ENCODE results near the gene ECSCR.
"Not testable (repeated sequence)": the region's sequence is repeated elsewhere in the genome, so short reads cannot be mapped to it uniquely, and the experiment has no call there.

- TF ChIP-seq DPF2 (IDR thresholded peaks at IDR 0.05); CTCF (IDR thresholded peaks at IDR 0.05 in 2 of 3, conservative IDR thresholded peaks at IDR 0.05 in 1 of 3; ENCODE audit: control insufficient read depth in 2 of 3, extremely low read depth in 1 of 3, insufficient read depth in 1 of 3, low read depth in 3 of 3, low read length in 3 of 3); EP300 (IDR thresholded peaks at IDR 0.05; ENCODE audit: borderline replicate concordance in 1 of 2, control insufficient read depth in 1 of 2, low read depth in 2 of 2, low read length in 2 of 2); RB1 (IDR thresholded peaks at IDR 0.05; ENCODE audit: borderline replicate concordance); SUPT20H (IDR thresholded peaks at IDR 0.05; ENCODE audit: borderline replicate concordance, control insufficient read depth, low read depth, low read length); NRF1 (conservative IDR thresholded peaks at IDR 0.05; ENCODE audit: low read depth, low read length); NKRF (conservative IDR thresholded peaks at IDR 0.05); GABPA (IDR thresholded peaks at IDR 0.05; ENCODE audit: low read depth); POLR2AphosphoS5 (IDR thresholded peaks at IDR 0.05; ENCODE audit: low read length); CEBPB (IDR thresholded peaks at IDR 0.05; ENCODE audit: borderline replicate concordance in 1 of 2, low read depth in 2 of 2, low read length in 2 of 2): not testable (repeated sequence)
These were observed 20.3 kb upstream of the ECSCR start for GRCh38 chr5:139482890-139483208.

Data from GM12878 (cell line).